Fibroblast of villous mesenchyme (primary cell): ENCODE results near the gene DCUN1D3. TPM values are rescaled to one million over a fixed set of nuclear protein-coding genes. Genes with fewer than 3 reads are reported as not detected.

Experiments used
- DNase-seq: peaks from one replicate; pipeline ENCODE4 v3.0.0-alpha.2; 2010; ENCODE audit warnings: low read depth
- H3K4me3 ChIP-seq: 2 replicates; pipeline ENCODE4 v1.5.1; 2011; ENCODE audit warnings: low read depth, mild to moderate bottlenecking, low read length
- CTCF ChIP-seq: IDR thresholded peaks from 2 replicates; pipeline ENCODE4 v1.5.1; 2012; ENCODE audit warnings: low read depth, mild to moderate bottlenecking, low read length; ENCODE audit not compliant: insufficient read depth
- total RNA-seq: library from RNA; depleted of rRNA; stranded (reverse); fragments of >200 nt; gene quantifications from 2 replicates; pipeline ENCODE4 v1.2.3, GENCODE V29; 2012

Gene DCUN1D3
- total RNA-seq, 1 donor: 52.2 TPM

- H3K4me3 ChIP-seq: peak overlapping the region; percentile 97
- no peak for TF ChIP-seq CTCF
- peak; percentile 28 for DNase-seq
Observed at GRCh38 chr16:20901068-20901435, 894 bp upstream of the DCUN1D3 start.

GRCh38 chr16:20899477-20900298, 470 bp downstream of the DCUN1D3 start:
- no peak for DNase-seq
- TF ChIP-seq CTCF: no peak
- H3K4me3 ChIP-seq: peak overlapping the region; percentile 97

DNA sequence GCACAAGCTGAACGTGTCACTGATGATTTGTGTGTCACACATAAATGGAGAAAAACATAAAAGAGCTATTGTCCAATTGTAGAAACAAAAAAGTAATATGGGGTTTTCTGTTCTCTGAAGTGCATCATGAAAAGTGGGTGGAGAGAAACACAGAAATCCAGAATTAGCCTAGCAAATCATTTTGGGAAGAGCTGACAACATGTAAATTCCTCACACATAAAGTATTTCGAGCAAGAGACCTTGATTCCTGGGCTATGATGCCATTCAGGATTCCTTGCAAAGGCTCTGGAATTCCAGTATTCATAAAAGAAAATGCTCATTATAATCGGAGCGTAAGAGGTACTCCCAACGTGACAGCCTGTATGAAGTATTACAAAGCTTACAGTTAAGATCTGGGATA, 1.1 kb downstream of the DCUN1D3 start:
- H3K4me3 ChIP-seq: peak overlapping the region; percentile 97
- DNase-seq: peak; percentile 62
- no peak for TF ChIP-seq CTCF

DNA sequence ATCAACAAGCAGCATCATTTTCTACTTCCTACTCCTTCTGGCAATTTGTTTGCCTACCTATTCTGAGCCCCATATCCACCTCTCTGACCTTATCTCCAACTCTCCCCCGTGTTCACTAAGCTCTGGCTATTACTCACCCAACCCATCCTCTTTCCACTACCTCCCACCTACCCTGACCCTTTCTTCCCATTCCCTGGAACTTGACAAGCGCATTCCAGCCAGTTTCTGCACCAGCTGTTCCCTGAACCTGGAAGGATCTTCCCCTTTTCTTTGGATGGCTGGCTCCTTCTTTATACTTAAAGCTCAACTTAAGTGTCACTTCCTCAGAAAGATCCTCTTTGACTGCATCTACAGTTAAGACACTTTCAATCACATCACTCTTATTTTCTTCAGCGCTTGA, 2.2 kb downstream of the DCUN1D3 start:
- DNase-seq: peak; percentile 29
- peak overlapping the region; percentile 97 for H3K4me3 ChIP-seq
- no peak for TF ChIP-seq CTCF

- peak overlapping the region; percentile 97 for H3K4me3 ChIP-seq
- DNase-seq: peak; percentile 85
- TF ChIP-seq CTCF: no peak
Observed at GRCh38 chr16:20897253-20897897, 2.8 kb downstream of the DCUN1D3 start.

- TF ChIP-seq CTCF: no peak
- H3K4me3 ChIP-seq: no peak overlapping the region
- no peak for DNase-seq
Observed at GRCh38 chr16:20894388-20894787, 5.8 kb downstream of the DCUN1D3 start.
